EL (cell line): Measurements from ENCODE around the gene TMEM72.
"Not testable (repeated sequence)": the region's sequence is repeated elsewhere in the genome, so short reads cannot be mapped to it uniquely, and the experiment has no call there.

ENCODE experiments used
- DNase-seq: peaks from one replicate; pipeline ENCODE4 v3.0.0-alpha.2; 2016

Gene TMEM72

DNA sequence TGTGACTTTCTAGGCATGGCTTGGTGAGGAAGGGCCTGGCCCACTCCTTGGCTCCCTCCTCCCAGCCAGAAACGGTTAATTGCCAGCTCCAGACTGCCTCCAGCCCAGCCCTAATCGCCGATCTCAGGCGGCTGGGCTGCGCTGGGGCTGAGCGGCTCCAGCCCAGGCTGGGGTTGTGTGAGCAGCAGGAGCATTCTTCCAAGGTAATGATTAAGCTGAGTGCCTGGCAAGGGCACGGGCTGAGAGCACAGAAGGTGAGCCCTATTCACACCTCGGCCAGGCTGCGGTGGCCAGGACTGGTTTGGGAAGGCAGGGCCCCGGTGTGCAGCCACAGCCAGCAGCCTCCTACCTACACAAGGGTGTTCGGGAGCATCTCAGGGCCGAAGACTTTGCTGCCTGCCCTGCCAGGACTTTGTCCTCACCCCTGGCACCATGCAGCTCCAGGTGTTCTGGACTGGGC lies at the start of gene TMEM72:
TSS of gene TMEM72 (plus strand) at position 257 of the 460 bp plus-strand sequence. CDS start at position 433, 176 bp downstream.
- no peak for DNase-seq

DNA sequence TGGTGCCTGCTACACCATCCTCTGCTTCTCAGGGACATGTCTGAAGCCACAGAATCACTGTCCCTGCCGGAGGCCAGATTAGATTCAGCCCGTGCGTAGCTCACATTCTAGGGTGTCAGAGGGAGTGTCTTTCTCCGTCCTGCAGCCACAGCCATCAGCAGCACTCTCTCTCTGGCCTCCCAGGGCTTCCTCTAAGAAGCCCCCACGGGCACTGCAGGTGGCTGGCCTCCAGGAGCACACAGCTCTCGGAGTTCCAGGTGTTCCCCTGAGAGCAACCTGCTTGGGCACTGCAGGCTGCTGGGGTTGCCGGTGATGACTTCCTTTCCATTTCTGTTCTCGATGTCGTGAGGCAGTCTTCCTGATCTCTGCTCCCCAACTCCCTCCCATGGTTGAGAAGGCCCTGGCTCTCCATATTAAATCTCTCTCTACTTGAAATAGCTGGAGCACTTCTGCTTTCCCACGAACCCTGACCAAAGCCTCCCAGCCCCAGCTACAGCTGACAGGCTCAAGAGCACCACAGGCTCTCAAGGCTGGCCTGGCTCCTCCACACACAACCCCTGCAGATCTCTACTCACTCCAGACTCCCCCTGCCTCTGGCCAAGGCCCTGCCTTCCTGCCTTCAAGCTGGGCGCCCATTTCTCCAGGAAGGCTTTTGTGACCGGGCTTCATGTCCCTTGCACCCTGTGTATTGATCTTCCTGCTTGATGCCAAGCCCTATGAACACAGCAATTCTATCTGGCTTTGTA lies 49.0 kb upstream of the TMEM72 start:
- no peak for DNase-seq

DNA sequence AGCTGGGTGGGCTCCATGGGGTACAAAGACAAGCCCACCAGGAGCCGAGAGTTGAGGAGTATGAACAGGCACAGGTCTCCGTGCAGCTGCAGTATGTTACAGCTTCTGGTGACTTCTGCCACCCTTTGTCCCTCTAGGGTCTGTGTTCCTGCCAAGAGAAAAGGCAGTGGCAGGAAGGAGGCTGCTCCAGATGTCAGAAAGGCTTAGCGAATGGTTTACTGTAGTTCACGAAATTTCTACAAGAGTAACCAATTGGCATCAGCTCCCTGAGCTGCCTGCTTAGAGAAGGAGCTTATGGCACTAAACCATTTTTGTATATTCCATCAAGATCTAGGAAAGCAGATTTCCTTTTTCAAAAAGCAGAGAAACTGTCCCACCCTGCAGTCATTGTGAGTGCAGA lies 48.2 kb upstream of the TMEM72 start:
- no peak for DNase-seq

DNA sequence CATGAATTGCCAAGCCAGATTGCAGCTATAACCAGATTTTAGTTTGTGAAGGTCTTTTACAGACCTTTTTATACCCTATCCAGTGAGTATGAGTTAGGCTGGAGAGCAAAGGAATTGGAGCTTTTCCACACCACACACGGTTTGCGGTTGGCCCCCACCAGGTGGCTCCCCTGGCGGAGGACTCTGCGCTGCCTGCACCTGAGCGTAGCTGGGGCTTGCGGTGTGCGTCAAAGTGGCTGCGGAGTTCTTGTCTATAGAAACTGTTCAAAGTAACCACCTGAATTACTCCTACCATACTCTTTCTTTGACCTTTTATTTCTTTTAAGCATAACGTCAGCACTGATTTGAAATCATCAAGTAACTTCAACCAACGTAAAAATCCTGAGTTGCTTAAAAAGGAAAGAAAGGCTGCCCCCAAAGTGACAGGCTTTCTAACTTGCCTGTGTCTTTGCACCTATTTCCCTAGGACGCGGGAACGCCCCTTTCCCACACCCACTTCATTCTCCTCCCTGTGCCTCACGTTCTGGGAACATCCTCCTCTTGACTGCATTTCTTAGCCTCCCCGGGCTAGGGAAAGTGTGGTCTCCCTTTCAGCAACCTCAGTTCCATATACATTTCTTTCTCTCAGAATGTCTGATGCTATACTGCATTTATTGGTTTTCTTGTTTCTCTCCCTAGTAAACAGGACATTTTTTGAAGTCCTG lies 47.6 kb upstream of the TMEM72 start:
- no peak for DNase-seq

DNA sequence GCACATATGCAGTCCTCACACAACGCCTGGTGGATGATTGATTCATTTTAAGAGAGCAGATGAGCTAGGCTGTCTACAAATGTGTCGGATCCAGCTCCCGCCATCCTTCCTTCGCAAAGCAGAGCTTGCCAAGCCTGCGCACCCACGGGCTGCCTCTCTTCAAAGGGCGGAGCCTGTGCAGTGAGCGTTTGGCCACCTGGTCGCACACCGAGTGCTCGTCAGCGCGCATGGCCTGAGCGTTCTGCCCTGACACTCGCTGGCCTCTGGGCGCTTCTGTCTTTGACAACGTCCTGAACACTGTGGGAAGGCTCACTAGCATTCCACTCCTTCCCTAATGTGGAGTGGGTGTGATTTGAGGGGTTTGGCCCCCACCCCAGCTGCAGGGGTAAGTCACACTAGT lies 47.1 kb upstream of the TMEM72 start:
- DNase-seq = no peak

DNA sequence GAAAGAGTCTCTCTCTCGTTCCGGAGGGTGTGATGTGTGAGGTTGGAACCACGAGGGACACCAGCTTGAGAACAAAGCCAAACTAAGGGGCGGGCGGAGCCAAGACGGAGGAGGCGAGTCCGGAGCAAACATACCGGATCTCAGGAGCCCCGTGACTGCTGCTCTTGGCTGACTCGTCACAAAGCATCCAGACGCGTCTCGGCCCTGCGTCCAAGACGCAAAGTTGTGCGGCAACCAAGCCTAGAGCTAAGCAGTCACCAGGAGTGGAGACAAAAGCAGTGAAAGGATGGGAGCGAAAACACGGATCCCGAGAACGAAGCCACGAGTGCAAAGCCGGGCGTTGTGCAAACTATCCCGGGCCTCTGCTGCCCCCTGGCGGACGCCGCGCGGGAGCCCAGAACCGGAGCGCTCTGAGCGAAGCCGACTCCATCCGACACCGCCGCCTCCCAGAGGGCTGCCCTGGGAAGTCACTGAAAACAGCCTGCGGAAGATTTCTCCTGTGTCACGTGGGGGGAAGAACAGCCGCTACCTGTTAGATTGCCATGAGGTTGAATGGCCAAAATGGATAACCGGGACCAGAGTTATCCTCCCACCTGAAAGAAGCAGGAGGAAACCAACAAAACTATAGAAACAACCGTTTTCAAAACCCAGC lies 46.4 kb upstream of the TMEM72 start:
- peak; percentile 85 for DNase-seq

DNA sequence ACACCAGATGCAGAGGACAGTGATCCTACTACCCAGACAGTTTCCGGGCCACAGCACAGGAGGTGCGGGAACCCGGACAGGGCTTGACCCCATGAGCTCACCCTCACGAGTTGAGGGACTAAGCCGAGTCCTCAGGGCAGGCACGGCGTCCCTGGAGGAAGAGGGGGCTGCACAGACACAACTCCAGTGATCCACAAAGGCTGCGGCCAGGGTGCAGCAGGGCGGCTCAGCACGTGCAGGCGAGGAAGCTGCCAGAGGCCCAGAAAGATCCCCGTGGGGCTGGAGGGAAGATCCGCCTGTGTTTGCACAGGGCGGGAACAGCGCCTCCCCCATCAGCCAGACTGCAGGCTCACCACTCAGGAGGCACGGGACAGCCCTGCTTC lies 45.9 kb upstream of the TMEM72 start:
- no peak for DNase-seq

DNA sequence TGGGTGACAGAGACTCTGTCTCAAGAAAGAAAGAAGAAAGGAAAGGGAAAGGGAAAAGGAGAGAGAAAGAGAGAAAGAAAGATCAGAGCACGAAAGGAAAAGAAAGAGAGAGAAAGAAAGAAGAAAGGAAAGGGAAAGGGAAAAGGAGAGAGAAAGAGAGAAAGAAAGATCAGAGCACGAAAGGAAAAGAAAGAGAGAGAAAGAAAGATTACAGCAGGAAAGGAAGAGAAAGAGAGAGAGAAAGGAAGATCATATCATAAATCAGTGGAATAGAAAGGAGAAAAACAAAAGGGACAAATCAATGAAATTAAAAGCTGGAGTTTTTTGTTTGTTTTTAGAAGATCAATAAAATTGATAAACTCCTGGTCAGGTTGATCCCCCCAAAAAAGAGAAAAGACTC lies 44.8 kb upstream of the TMEM72 start:
- DNase-seq = not testable (repeated sequence)

DNA sequence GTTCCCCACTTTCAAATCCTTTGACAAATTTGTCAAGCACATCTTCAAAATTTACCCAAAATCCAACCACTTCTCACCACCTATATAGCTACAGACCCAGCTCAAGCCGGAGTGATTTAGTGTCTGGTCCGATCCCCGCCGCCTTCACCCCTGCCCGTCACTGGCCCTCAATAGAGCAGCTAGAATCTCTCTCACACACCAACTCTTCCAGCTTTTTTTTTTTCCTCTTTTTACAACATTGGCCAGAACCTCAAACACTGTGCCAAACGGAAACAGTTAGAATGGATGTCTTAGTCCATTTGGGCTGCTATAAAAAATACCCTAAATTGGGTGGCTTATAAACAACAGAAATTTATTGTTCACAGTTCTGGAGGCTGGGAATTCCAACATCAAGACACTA lies 41.1 kb upstream of the TMEM72 start:
- DNase-seq = no peak

DNA sequence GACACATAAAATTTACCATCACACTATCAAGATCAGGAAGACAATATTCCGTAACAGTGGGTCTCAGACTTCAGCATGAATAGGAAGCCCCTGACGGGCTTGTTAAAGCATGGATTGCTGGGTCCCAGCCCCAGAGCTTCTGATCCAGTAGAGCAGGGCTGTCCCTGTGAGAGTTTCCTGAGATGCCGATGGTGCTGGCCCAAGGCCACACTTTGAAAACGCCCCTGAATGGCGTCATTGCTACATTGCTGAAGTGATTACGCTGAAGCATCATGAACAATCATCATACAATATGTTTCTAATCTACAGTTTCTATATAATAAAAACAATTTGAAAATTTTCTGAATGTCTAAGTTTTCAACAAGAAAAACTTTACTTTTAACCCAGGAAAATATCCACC lies 38.0 kb upstream of the TMEM72 start:
- DNase-seq = no peak

DNA sequence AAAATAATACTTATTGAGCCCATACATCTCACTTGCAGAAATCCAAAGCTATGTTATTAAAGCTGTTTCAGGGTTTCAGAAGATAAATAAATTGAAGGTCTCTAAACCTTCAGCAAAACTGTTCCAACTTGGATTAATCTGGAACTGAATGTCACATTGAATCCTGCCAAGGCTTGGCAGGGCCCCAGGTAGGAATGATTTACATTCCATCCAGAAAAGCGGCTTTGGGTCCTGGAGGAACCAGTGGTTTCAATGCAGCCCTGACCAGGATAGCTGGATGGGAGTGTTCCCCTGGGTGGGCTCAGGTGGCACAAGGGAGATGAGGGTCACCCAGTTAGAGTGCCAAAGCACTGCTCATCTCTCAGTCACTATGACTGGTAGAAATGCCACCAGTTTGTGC lies 37.0 kb upstream of the TMEM72 start:
- DNase-seq = no peak

DNA sequence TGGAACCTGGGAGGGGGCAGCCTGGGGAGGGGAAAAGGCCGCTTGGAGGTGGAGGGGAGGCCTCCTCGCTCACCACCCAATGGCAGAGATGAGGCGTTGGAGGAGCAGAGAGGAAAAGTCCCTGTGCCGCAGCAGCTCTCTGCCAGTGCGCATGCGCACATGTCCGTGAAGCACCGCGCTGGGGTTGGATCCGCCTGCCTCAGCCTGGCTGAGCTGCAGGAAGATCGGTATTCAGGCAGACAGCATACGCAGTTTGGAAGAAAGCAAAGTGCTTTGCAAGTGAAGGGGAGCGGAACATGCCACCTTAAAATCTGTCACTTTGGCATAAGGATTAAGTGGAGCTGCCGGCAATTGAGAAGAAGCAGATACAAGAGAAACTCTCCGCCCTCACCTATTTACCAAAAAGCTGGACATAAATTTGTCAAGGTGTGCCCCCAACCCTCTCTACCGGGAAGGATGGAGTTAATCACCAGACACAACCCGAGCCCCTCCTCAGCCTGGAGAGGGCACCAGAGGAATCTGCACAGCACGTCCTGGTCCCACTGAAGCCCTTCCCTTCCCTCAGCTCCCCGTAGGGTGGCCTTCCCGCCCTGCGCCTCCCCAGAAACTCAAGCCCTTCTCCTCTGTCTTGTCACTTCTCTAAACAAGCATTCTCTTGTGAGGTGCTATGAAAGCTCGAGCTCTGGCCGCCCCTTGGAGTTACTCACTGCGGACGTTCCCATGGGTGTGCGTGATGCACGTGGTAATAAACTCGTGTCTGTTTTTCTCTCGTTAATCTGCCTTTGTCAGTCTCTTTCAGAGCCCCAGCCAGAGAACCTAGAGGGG lies 32.2 kb upstream of the TMEM72 start:
- DNase-seq = peak; percentile 89

DNA sequence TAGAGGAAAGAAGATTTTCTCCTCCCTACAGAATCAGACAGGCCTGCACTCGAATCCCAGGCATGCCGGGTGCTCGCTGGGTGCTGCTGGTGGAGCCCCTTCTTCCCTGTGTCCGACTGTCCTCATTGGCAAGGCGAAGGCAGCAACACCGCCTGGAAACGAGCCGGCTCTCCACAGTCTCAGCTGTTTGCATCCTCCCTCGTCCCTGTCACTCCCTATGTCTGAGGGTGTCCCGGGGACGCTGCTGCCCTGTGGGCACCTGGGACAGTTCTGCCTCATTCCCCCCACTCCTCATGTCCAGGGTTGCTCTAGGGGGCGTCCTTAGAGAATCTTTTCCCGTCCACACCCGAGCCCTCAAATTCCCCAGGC lies 31.6 kb upstream of the TMEM72 start:
- DNase-seq = no peak

DNA sequence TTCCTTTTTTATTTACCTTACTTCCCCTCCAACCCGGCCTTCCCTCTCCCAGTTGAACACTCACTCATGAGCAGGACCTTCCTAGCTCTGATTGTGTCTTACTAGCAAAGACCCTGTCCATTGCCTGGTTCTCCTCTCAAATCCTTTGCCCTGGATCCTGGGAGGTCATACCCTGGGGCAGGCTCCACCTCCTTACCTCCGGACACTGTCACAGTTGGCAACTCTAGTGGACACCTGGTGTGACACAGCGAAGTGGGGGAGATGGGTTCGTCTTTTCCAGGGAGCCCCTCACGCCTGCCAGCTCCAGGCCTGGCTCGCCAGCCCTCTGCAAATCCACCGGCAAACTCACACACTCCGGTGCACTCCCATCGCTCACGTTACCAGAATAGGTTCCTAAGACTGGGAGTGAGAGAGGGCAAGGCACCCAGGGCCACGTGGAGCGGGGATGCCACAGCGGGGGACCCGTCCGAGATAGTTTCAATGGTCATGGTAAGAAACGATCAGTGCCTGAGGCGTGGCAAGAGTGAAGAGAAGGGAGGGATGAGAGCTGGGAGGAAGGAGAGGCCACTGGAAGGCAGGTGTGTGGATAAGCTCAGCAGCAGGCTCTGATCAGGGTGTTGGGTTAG lies 30.9 kb upstream of the TMEM72 start:
- no peak for DNase-seq

DNA sequence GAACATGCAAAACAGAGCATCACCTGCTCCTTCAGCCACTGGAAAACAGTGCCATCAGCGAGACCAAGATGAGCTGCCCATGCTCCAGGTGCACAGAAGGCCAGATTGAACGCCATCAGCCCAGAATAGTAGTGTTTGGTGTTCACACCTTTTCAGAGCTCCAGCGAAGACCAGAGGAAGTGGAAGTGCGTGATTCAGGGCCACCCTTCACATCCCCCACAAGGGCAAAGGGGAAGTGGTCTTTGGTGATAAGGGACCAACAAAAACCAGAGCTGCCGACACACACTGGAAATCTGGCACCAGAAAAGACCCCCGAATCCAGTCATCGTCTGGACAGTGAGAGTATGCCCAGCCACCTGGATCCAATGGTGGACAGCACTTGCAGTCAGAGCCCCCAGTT lies 29.5 kb upstream of the TMEM72 start:
- no peak for DNase-seq

DNA sequence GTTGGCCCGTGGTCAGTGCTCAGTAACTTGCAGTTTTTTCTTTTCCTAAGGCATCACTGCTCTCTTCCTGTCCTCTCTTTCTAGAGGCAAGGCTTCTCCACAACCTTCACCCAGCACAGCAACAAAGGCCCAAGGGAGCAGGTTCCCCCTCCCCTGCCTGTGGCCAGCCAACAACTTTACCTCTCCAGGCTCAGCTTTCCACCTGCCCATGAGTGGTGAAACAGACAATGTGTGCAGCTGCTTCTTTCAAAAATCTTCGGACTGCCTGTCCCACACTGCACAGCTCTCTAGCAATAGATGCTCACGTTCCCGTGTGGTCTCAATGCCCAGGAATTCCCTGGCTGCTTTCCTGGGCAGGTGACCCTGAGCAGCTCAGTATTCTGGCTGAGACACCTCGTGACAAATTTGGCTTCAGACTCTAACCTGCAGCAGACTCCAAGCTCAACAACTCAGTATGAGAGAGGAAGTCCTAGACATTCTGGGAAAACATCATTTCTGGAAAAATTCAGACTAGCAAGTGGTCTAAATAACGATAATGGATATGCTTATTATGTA lies 28.9 kb upstream of the TMEM72 start:
- no peak for DNase-seq

DNA sequence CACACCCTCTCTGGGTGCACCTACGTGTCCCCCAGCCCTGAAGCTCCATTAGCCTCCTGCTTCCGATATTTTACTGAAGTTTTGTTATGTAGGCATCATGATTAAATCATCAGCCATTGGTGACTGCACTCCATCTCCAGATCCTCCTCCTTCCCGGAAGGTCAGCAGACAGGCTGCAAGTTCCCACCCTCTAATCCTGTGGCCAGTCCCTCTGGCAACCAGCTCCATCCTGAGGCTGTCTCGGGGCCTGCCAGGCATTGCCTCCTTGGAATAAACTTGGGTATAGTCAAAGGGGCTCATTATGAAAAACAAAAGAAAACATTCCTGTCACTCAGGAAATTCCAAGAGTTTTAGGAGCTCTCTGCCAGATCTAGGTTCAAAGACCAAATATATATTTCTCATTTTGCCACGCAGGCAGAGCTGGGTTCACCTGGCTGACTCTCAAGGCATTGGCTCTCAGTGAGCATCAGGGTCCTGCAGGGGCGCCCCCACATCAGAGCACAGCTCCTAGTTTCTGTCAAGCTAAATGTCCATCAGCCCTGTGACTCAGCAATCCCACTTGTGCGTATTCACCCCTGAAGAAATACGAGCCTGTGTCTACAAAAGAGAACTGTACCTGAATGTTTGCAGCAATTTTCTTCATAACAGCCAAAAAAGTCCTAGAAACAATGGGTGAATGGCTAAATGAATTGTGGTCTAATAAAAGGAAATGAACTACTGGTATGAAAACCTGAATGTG lies 27.4 kb upstream of the TMEM72 start:
- DNase-seq = no peak

DNA sequence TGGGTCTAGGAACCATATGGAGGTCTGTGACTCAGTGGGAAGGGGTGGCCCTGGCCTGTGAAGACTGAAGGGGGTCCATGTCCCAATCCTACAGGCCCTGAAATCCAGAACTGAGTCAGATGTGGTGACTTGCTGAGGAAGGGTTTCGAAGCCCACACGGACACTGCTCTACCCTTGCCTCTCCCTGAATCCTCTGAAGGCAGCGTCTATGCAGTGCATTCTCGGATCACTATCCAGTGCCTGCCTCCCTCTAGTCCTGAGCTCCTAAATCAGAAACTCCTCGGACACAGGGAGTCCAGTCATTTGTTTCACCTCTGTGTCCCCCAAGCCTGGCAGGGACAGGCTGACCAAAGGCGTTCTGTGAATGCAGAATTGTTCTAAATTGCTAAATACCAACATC lies 25.4 kb upstream of the TMEM72 start:
- DNase-seq = no peak

DNA sequence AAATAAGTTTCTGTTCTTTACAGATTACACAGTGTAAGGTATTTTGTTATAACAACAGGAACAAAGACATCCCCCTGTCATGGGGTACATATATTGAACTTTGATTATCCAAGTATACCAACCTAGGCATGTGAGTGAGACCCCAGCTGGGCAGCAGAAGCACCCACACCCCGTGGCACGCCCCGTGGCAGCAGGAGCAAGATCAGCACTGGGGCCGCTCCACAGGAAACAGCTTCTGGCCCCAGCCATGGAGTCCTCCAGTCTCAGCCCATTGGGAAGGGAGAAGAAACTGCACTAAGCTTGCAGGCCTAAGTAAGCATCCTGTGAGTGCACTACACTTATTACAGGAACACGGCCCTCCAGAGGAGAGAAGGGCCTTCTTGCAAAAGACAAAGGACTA lies 24.2 kb upstream of the TMEM72 start:
- no peak for DNase-seq

DNA sequence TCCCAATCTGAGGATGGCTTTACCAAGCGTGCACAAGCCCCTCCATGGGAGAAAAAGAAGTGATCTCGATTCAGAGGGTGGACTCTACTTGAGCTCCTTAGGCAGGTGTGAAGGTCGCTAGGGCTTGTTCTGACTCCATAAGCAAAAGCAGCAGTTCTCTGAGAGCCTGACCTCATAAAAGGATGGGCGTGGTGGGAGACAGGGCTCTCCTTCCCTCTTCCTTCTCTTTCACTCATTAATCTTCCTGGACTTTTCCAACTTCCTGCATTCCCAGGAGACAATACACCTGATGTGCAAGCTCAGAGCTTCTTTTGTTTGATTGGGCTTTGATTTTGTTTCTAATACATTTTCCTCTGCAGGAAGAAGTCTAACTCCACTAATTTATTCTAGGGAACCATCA lies 22.3 kb upstream of the TMEM72 start:
- DNase-seq = no peak

DNA sequence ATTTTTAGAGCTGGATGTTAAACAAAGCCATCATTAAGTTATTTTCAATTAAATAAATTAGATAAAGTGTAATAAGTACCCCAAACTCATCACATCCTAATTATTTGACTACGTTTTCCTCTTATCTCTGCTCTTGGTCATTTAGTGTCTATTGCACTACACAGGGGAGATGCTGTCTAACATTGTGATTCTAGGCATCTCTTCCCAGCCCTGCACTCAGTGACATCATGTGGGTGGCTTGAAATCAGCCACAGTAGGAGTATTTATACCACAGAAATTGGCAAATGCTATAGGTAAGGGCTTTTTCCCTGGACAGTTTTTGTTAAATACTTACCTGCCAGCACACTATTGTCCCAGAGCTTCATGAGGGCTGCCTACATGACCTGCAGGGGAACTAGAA lies 21.3 kb upstream of the TMEM72 start:
- DNase-seq = no peak
